IgD-negative memory B cell (primary cell): ENCODE data around the gene DIPK2A. TPM values are rescaled to one million over a fixed set of nuclear protein-coding genes. Genes with fewer than 3 reads are reported as not detected.

Experiments
- H3K27ac Mint-ChIP-seq, 3 donors: one replicate each; pipeline ENCODE4 v1.8.0; 2020 to 2022; ENCODE audit warnings: mild to moderate bottlenecking in 3 of 3, mixed read lengths in 3 of 3, moderate library complexity in 1 of 3
- H3K27me3 Mint-ChIP-seq: one replicate; pipeline ENCODE4 v1.8.0; 2021; ENCODE audit warnings: mixed read lengths
- H3K36me3 Mint-ChIP-seq: one replicate; pipeline ENCODE4 v1.8.0; 2020; ENCODE audit warnings: mild to moderate bottlenecking, mixed read lengths
- H3K4me1 Mint-ChIP-seq, 3 donors: one replicate each; pipeline ENCODE4 v1.8.0; 2020 to 2022; ENCODE audit warnings: mixed read lengths in 3 of 3, mild to moderate bottlenecking in 1 of 3
- H3K4me3 Mint-ChIP-seq, 4 donors: one replicate each; pipeline ENCODE4 v1.8.0; 2020 to 2022; ENCODE audit warnings: mild to moderate bottlenecking in 4 of 4, mixed read lengths in 4 of 4, moderate library complexity in 3 of 4
- H3K9me3 Mint-ChIP-seq, 3 donors: one replicate each; pipeline ENCODE4 v1.8.0; 2020 to 2021; ENCODE audit warnings: mixed read lengths in 3 of 3, mild to moderate bottlenecking in 1 of 3
- polyA plus RNA-seq: library from polyadenylated mRNA; unstranded; fragments of 300-500 nt; fragmentation: Illumina TruSeq; gene quantifications from one replicate; pipeline ENCODE4 v1.2.3, GENCODE V29; 2021

The DIPK2A gene
- polyA plus RNA-seq, 1 donor from 2014 or later: 22.2 TPM

GRCh38 chr3:143963946-143964345, 7.7 kb upstream of the DIPK2A start:
- Mint-ChIP-seq H3K27ac (no peak overlapping the region), H3K27me3 (peaks cover 17% of the 10 kb centered on the region), H3K36me3 (no peaks in the 10 kb centered on the region), H3K9me3 (peaks cover 2 to 6% (median 3%) of the 10 kb centered on the region in 3 donors), H3K4me3 (no peak overlapping the region), H3K4me1 (no peaks in the 10 kb centered on the region)

- peak overlapping the region; percentile 97 to 99 (median 99) for H3K27ac Mint-ChIP-seq
- H3K9me3 Mint-ChIP-seq: no peaks in the 10 kb centered on the region
- H3K4me1 Mint-ChIP-seq: peaks cover 8 to 21% (median 19%) of the 10 kb centered on the region in 3 donors
- peak overlapping the region; percentile 93 to 99 (median 97) for H3K4me3 Mint-ChIP-seq
- H3K27me3 Mint-ChIP-seq: peaks cover 4% of the 10 kb centered on the region
- no peaks in the 10 kb centered on the region for H3K36me3 Mint-ChIP-seq
Observed at GRCh38 chr3:143970773-143971358, 757 bp upstream of the DIPK2A start.

GRCh38 chr3:143972155-143972504, 507 bp downstream of the DIPK2A start:
- H3K9me3 Mint-ChIP-seq: no peaks in the 10 kb centered on the region

GRCh38 chr3:143972505-143973258, 1.1 kb downstream of the DIPK2A start:
- H3K27me3 Mint-ChIP-seq: no peaks in the 10 kb centered on the region
- no peaks in the 10 kb centered on the region for H3K9me3 Mint-ChIP-seq
- peak overlapping the region; percentile 89 to 99 (median 97) for H3K27ac Mint-ChIP-seq
- H3K4me3 Mint-ChIP-seq: peak overlapping the region; percentile 93 to 99 (median 97)
- no peaks in the 10 kb centered on the region for H3K36me3 Mint-ChIP-seq
- peaks cover 18 to 36% (median 32%) of the 10 kb centered on the region in 3 donors for H3K4me1 Mint-ChIP-seq

More at GRCh38 chr3:143972155-143972504, 507 bp downstream of the DIPK2A start:
- Mint-ChIP-seq H3K27me3 (no peaks in the 10 kb centered on the region), H3K36me3 (no peaks in the 10 kb centered on the region), H3K27ac (peak overlapping the region; percentile 97 to 99 (median 99)), H3K4me1 (peaks cover 13 to 30% (median 27%) of the 10 kb centered on the region in 3 donors), H3K4me3 (peak overlapping the region; percentile 93 to 99 (median 97))

- no peaks in the 10 kb centered on the region for H3K36me3 Mint-ChIP-seq
- H3K9me3 Mint-ChIP-seq: no peaks in the 10 kb centered on the region
- peak overlapping the region; percentile 82 to 90 (median 89) for H3K27ac Mint-ChIP-seq
- peak overlapping the region; percentile 93 to 99 (median 97) for H3K4me3 Mint-ChIP-seq
- H3K4me1 Mint-ChIP-seq: peaks cover 25 to 43% (median 40%) of the 10 kb centered on the region in 3 donors
- H3K27me3 Mint-ChIP-seq: no peaks in the 10 kb centered on the region
Observed at GRCh38 chr3:143973259-143974021, 1.8 kb downstream of the DIPK2A start.

- Mint-ChIP-seq H3K27me3 (no peaks in the 10 kb centered on the region), H3K9me3 (no peaks in the 10 kb centered on the region), H3K27ac (peak overlapping the region; percentile 58 to 82 (median 73)), H3K36me3 (no peaks in the 10 kb centered on the region), H3K4me1 (peaks cover 30 to 48% (median 46%) of the 10 kb centered on the region in 3 donors), H3K4me3 (peak overlapping the region; percentile 93 to 99 (median 97))
Observed at GRCh38 chr3:143974271-143975238, 2.9 kb downstream of the DIPK2A start.

- Mint-ChIP-seq H3K9me3 (no peaks in the 10 kb centered on the region), H3K4me3 (peak overlapping the region in 1 of 4 donors; percentile 96), H3K27ac (peak overlapping the region in 1 of 3 donors; percentile 75), H3K27me3 (no peaks in the 10 kb centered on the region), H3K4me1 (peaks cover 33 to 48% (median 43%) of the 10 kb centered on the region in 3 donors), H3K36me3 (no peaks in the 10 kb centered on the region)
Observed at GRCh38 chr3:143975554-143976152, 4.0 kb downstream of the DIPK2A start.

- peak overlapping the region; percentile 35 to 76 (median 62) for H3K4me3 Mint-ChIP-seq
Observed at GRCh38 chr3:143977341-143978262, 6.0 kb downstream of the DIPK2A start.

GRCh38 chr3:143978263-143978631, 6.6 kb downstream of the DIPK2A start:
- Mint-ChIP-seq H3K4me1 (peaks cover 51 to 64% (median 56%) of the 10 kb centered on the region in 3 donors), H3K27ac (peak overlapping the region in 1 of 3 donors; percentile 42), H3K4me3 (peak overlapping the region in 3 of 4 donors; percentile 35 to 76 (median 69)), H3K36me3 (peaks cover 8% of the 10 kb centered on the region), H3K9me3 (peaks cover 0 to 2% (median 0%) of the 10 kb centered on the region in 3 donors), H3K27me3 (no peaks in the 10 kb centered on the region)

More at GRCh38 chr3:143977341-143978262, 6.0 kb downstream of the DIPK2A start:
- H3K9me3 Mint-ChIP-seq: no peaks in the 10 kb centered on the region
- H3K4me1 Mint-ChIP-seq: peaks cover 44 to 57% (median 49%) of the 10 kb centered on the region in 3 donors
- peak overlapping the region in 2 of 3 donors; percentile 35 to 42 for H3K27ac Mint-ChIP-seq
- peaks cover 2% of the 10 kb centered on the region for H3K36me3 Mint-ChIP-seq
- no peaks in the 10 kb centered on the region for H3K27me3 Mint-ChIP-seq

- H3K9me3 Mint-ChIP-seq: peaks cover 0 to 4% (median 0%) of the 10 kb centered on the region in 3 donors
- H3K4me3 Mint-ChIP-seq: no peak overlapping the region
- H3K36me3 Mint-ChIP-seq: peaks cover 11% of the 10 kb centered on the region
- H3K27me3 Mint-ChIP-seq: no peaks in the 10 kb centered on the region
- H3K4me1 Mint-ChIP-seq: peaks cover 54 to 65% (median 58%) of the 10 kb centered on the region in 3 donors
- no peak overlapping the region for H3K27ac Mint-ChIP-seq
Observed at GRCh38 chr3:143979041-143979440, 7.4 kb downstream of the DIPK2A start.

- no peak overlapping the region for H3K27ac Mint-ChIP-seq
- peaks cover 48 to 64% (median 55%) of the 10 kb centered on the region in 3 donors for H3K4me1 Mint-ChIP-seq
- H3K27me3 Mint-ChIP-seq: no peaks in the 10 kb centered on the region
Observed at GRCh38 chr3:143979813-143980212, 8.2 kb downstream of the DIPK2A start.

GRCh38 chr3:143988306-143988705, 16.7 kb downstream of the DIPK2A start:
- peak overlapping the region in 1 of 4 donors; percentile 60 for H3K4me3 Mint-ChIP-seq
- H3K36me3 Mint-ChIP-seq: peaks cover 2% of the 10 kb centered on the region
- H3K9me3 Mint-ChIP-seq: peaks cover 0 to 2% (median 0%) of the 10 kb centered on the region in 3 donors
- peak overlapping the region in 1 of 3 donors; percentile 33 for H3K27ac Mint-ChIP-seq
- peaks cover 7 to 42% (median 36%) of the 10 kb centered on the region in 3 donors for H3K4me1 Mint-ChIP-seq
- H3K27me3 Mint-ChIP-seq: no peaks in the 10 kb centered on the region

More at GRCh38 chr3:143979813-143980212, 8.2 kb downstream of the DIPK2A start:
- H3K4me3 Mint-ChIP-seq: no peak overlapping the region
- peaks cover 11% of the 10 kb centered on the region for H3K36me3 Mint-ChIP-seq
- peaks cover 0 to 4% (median 0%) of the 10 kb centered on the region in 3 donors for H3K9me3 Mint-ChIP-seq

GRCh38 chr3:143989461-143989860, 17.8 kb downstream of the DIPK2A start:
- Mint-ChIP-seq H3K4me3 (no peak overlapping the region), H3K9me3 (no peaks in the 10 kb centered on the region), H3K4me1 (peaks cover 4 to 38% (median 27%) of the 10 kb centered on the region in 3 donors), H3K27me3 (no peaks in the 10 kb centered on the region), H3K36me3 (no peaks in the 10 kb centered on the region), H3K27ac (no peak overlapping the region)
